HL-60 (cell line): ENCODE data around the gene PLEKHJ1.

ENCODE experiments used
- DNase-seq, 2 experiments: peaks; one replicate each; pipeline ENCODE4 v3.0.0-alpha.2; 2010 to 2020; ENCODE audit warnings: low read depth in 1 of 2, low spot score in 1 of 2
- H3K27ac ChIP-seq: fragments of 250-450 bp; sonication (Bioruptor Pico); replicated peaks from 2 replicates; pipeline ENCODE4 v1.5.1; 2020; ENCODE audit warnings: mild to moderate bottlenecking, moderate library complexity
- H3K27me3 ChIP-seq: fragments of 250-450 bp; sonication (Bioruptor Pico); 2 replicates; pipeline ENCODE4 v1.5.1; 2021; ENCODE audit warnings: mild to moderate bottlenecking, moderate library complexity; ENCODE audit not compliant: insufficient read depth, poor library complexity, severe bottlenecking
- H3K4me3 ChIP-seq: replicated peaks from 2 replicates; pipeline ENCODE4 v1.5.1; 2011; ENCODE audit warnings: mild to moderate bottlenecking, control low read depth, low read length; ENCODE audit not compliant: insufficient read depth
- CTCF ChIP-seq: IDR thresholded peaks from one replicate; pipeline ENCODE4 v1.5.1; 2011; ENCODE audit warnings: low read length, control low read depth, inconsistent platforms; ENCODE audit not compliant: insufficient read depth
- GABPA ChIP-seq: IDR thresholded peaks from 2 replicates; pipeline ENCODE4 v1.6.1; 2012; ENCODE audit warnings: low read depth
- POLR2AphosphoS5 ChIP-seq: IDR thresholded peaks from 2 replicates; pipeline ENCODE4 v1.6.1; 2012; ENCODE audit warnings: low read depth
- REST ChIP-seq: IDR thresholded peaks from 2 replicates; pipeline ENCODE4 v1.6.1; 2012; ENCODE audit warnings: low read depth; ENCODE audit not compliant: insufficient replicate concordance
- SPI1 ChIP-seq: IDR thresholded peaks from 2 replicates; pipeline ENCODE4 v1.6.1; 2012; ENCODE audit warnings: low read depth, mild to moderate bottlenecking, borderline replicate concordance

The PLEKHJ1 gene

GRCh38 chr19:2266183-2266993, 30.3 kb upstream of the PLEKHJ1 start:
- peak; percentile 74 to 94 for DNase-seq
- Histone ChIP-seq H3K27ac (peak overlapping the region; percentile 66), H3K4me3 (no peak overlapping the region), H3K27me3 (no peaks in the 10 kb centered on the region)
- TF ChIP-seq SPI1 (peak; percentile 90), POLR2AphosphoS5 (peak; percentile 85), GABPA (no peak)

GRCh38 chr19:2261438-2262172, 25.5 kb upstream of the PLEKHJ1 start:
- TF ChIP-seq POLR2AphosphoS5 (no peak), CTCF (peak; percentile 30)
- H3K27ac ChIP-seq, result no peak overlapping the region
- no peaks in the 10 kb centered on the region for H3K27me3 ChIP-seq
- peak in 1 of 2 experiments; percentile 54 for DNase-seq
- no peak overlapping the region for H3K4me3 ChIP-seq

- Histone ChIP-seq H3K27ac (no peak overlapping the region), H3K27me3 (no peaks in the 10 kb centered on the region), H3K4me3 (no peak overlapping the region)
- no peak for TF ChIP-seq REST
- TF ChIP-seq GABPA, result no peak
- TF ChIP-seq POLR2AphosphoS5, result no peak
- TF ChIP-seq CTCF, result no peak
- no peak for TF ChIP-seq SPI1
- no peak for DNase-seq
Observed at GRCh38 chr19:2260341-2260805, 24.2 kb upstream of the PLEKHJ1 start.

GRCh38 chr19:2259336-2259735, 23.2 kb upstream of the PLEKHJ1 start:
- TF ChIP-seq GABPA (no peak), REST (no peak)
- Histone ChIP-seq H3K27me3 (no peaks in the 10 kb centered on the region), H3K27ac (no peak overlapping the region), H3K4me3 (no peak overlapping the region)
- DNase-seq, result no peak
